IgD-negative memory B cell (primary cell): ENCODE results near the gene RBM24. TPM values are rescaled to one million over a fixed set of nuclear protein-coding genes. Genes with fewer than 3 reads are reported as not detected.

Experiments used
- H3K27ac Mint-ChIP-seq, 3 donors: one replicate each; pipeline ENCODE4 v1.8.0; 2020 to 2022; ENCODE audit warnings: mild to moderate bottlenecking in 3 of 3, mixed read lengths in 3 of 3, moderate library complexity in 1 of 3
- H3K27me3 Mint-ChIP-seq: one replicate; pipeline ENCODE4 v1.8.0; 2021; ENCODE audit warnings: mixed read lengths
- H3K36me3 Mint-ChIP-seq: one replicate; pipeline ENCODE4 v1.8.0; 2020; ENCODE audit warnings: mild to moderate bottlenecking, mixed read lengths
- H3K4me1 Mint-ChIP-seq, 3 donors: one replicate each; pipeline ENCODE4 v1.8.0; 2020 to 2022; ENCODE audit warnings: mixed read lengths in 3 of 3, mild to moderate bottlenecking in 1 of 3
- H3K4me3 Mint-ChIP-seq, 4 donors: one replicate each; pipeline ENCODE4 v1.8.0; 2020 to 2022; ENCODE audit warnings: mild to moderate bottlenecking in 4 of 4, mixed read lengths in 4 of 4, moderate library complexity in 3 of 4
- H3K9me3 Mint-ChIP-seq, 3 donors: one replicate each; pipeline ENCODE4 v1.8.0; 2020 to 2021; ENCODE audit warnings: mixed read lengths in 3 of 3, mild to moderate bottlenecking in 1 of 3
- polyA plus RNA-seq: library from polyadenylated mRNA; unstranded; fragments of 300-500 nt; fragmentation: Illumina TruSeq; gene quantifications from one replicate; pipeline ENCODE4 v1.2.3, GENCODE V29; 2021

The RBM24 gene
- polyA plus RNA-seq: not detected

- Mint-ChIP-seq H3K27ac (no peak within 1 kb of the TSS), H3K27me3 (peaks cover 34% of the 10 kb centered on the region), H3K36me3 (no peaks in the 10 kb centered on the region), H3K4me1 (peaks cover 0 to 7% (median 1%) of the 10 kb centered on the region in 3 donors), H3K4me3 (peak within 1 kb of the TSS; percentile 66 to 88 (median 76)), H3K9me3 (peaks cover 0 to 4% (median 2%) of the 10 kb centered on the region in 3 donors)
Measured at GRCh38 chr6:17281100-17281496, at the start of gene RBM24. RBM24 (plus strand) TSS chr6:17281361; CDS start chr6:17281582, 221 bp downstream.

GRCh38 chr6:17233531-17233930, 47.6 kb upstream of the RBM24 start:
- H3K4me3 Mint-ChIP-seq: peak overlapping the region in 1 of 4 donors; percentile 47
- H3K9me3 Mint-ChIP-seq: peaks cover 2 to 9% (median 3%) of the 10 kb centered on the region in 3 donors
- H3K4me1 Mint-ChIP-seq: no peaks in the 10 kb centered on the region
- H3K27me3 Mint-ChIP-seq: peaks cover 2% of the 10 kb centered on the region
- H3K36me3 Mint-ChIP-seq: no peaks in the 10 kb centered on the region
- H3K27ac Mint-ChIP-seq: no peak overlapping the region

- Mint-ChIP-seq H3K9me3 (peaks cover under 1 to 15% (median 14%) of the 10 kb centered on the region in 3 donors), H3K4me3 (no peak overlapping the region), H3K4me1 (peaks cover 0 to 1% (median 0%) of the 10 kb centered on the region in 3 donors), H3K27ac (no peak overlapping the region), H3K27me3 (no peaks in the 10 kb centered on the region), H3K36me3 (no peaks in the 10 kb centered on the region)
Measured at GRCh38 chr6:17237246-17237645, 43.9 kb upstream of the RBM24 start.

- Mint-ChIP-seq H3K4me1 (peaks cover 0 to 1% (median 0%) of the 10 kb centered on the region in 3 donors), H3K27me3 (no peaks in the 10 kb centered on the region), H3K36me3 (no peaks in the 10 kb centered on the region), H3K27ac (no peak overlapping the region), H3K4me3 (no peak overlapping the region), H3K9me3 (peaks cover 4 to 17% (median 12%) of the 10 kb centered on the region in 3 donors)
Measured at GRCh38 chr6:17239260-17239659, 41.9 kb upstream of the RBM24 start.

GRCh38 chr6:17240803-17241500, 40.2 kb upstream of the RBM24 start:
- Mint-ChIP-seq H3K4me3 (no peak overlapping the region), H3K27me3 (no peaks in the 10 kb centered on the region), H3K9me3 (peaks cover 4 to 24% (median 11%) of the 10 kb centered on the region in 3 donors), H3K4me1 (peaks cover 0 to 1% (median 0%) of the 10 kb centered on the region in 3 donors), H3K36me3 (no peaks in the 10 kb centered on the region), H3K27ac (no peak overlapping the region)

GRCh38 chr6:17242087-17242486, 39.1 kb upstream of the RBM24 start:
- H3K4me1 Mint-ChIP-seq: peaks cover 0 to 1% (median 0%) of the 10 kb centered on the region in 3 donors
- no peak overlapping the region for H3K4me3 Mint-ChIP-seq
- H3K9me3 Mint-ChIP-seq: peaks cover 4 to 24% (median 6%) of the 10 kb centered on the region in 3 donors
- no peaks in the 10 kb centered on the region for H3K36me3 Mint-ChIP-seq
- H3K27me3 Mint-ChIP-seq: no peaks in the 10 kb centered on the region
- H3K27ac Mint-ChIP-seq: no peak overlapping the region

- Mint-ChIP-seq H3K27me3 (peaks cover 3% of the 10 kb centered on the region), H3K4me1 (peaks cover 0 to 1% (median 0%) of the 10 kb centered on the region in 3 donors), H3K27ac (no peak overlapping the region), H3K9me3 (peaks cover 0 to 6% (median 4%) of the 10 kb centered on the region in 3 donors), H3K36me3 (no peaks in the 10 kb centered on the region), H3K4me3 (no peak overlapping the region)
Measured at GRCh38 chr6:17250237-17250636, 30.9 kb upstream of the RBM24 start.

- H3K9me3 Mint-ChIP-seq: peaks cover 0 to 6% (median 4%) of the 10 kb centered on the region in 3 donors
- no peak overlapping the region for H3K27ac Mint-ChIP-seq
- no peak overlapping the region for H3K4me3 Mint-ChIP-seq
- no peaks in the 10 kb centered on the region for H3K36me3 Mint-ChIP-seq
- H3K27me3 Mint-ChIP-seq: peaks cover 3% of the 10 kb centered on the region
- peaks cover 0 to 1% (median 0%) of the 10 kb centered on the region in 3 donors for H3K4me1 Mint-ChIP-seq
Measured at GRCh38 chr6:17251953-17252352, 29.2 kb upstream of the RBM24 start.

- peaks cover under 1% of the 10 kb centered on the region for H3K27me3 Mint-ChIP-seq
- H3K36me3 Mint-ChIP-seq: no peaks in the 10 kb centered on the region
- H3K9me3 Mint-ChIP-seq: peaks cover 0 to 3% (median 0%) of the 10 kb centered on the region in 3 donors
- no peak overlapping the region for H3K4me3 Mint-ChIP-seq
- no peak overlapping the region for H3K27ac Mint-ChIP-seq
- peaks cover 0 to 1% (median 0%) of the 10 kb centered on the region in 3 donors for H3K4me1 Mint-ChIP-seq
Measured at GRCh38 chr6:17258749-17259148, 22.4 kb upstream of the RBM24 start.

GRCh38 chr6:17265570-17265969, 15.6 kb upstream of the RBM24 start:
- Mint-ChIP-seq H3K27me3 (no peaks in the 10 kb centered on the region), H3K4me1 (no peaks in the 10 kb centered on the region), H3K27ac (no peak overlapping the region), H3K9me3 (peaks cover 0 to 5% (median 3%) of the 10 kb centered on the region in 3 donors), H3K4me3 (no peak overlapping the region), H3K36me3 (no peaks in the 10 kb centered on the region)

GRCh38 chr6:17267566-17267965, 13.6 kb upstream of the RBM24 start:
- no peaks in the 10 kb centered on the region for H3K27me3 Mint-ChIP-seq
- no peak overlapping the region for H3K4me3 Mint-ChIP-seq
- no peaks in the 10 kb centered on the region for H3K4me1 Mint-ChIP-seq
- H3K36me3 Mint-ChIP-seq: no peaks in the 10 kb centered on the region
- no peak overlapping the region for H3K27ac Mint-ChIP-seq
- H3K9me3 Mint-ChIP-seq: peaks cover 0 to 3% (median 2%) of the 10 kb centered on the region in 3 donors

- H3K9me3 Mint-ChIP-seq: peaks cover 0 to 3% (median 2%) of the 10 kb centered on the region in 3 donors
- no peaks in the 10 kb centered on the region for H3K27me3 Mint-ChIP-seq
- H3K36me3 Mint-ChIP-seq: no peaks in the 10 kb centered on the region
- H3K4me3 Mint-ChIP-seq: no peak overlapping the region
- H3K27ac Mint-ChIP-seq: no peak overlapping the region
- no peaks in the 10 kb centered on the region for H3K4me1 Mint-ChIP-seq
Measured at GRCh38 chr6:17268114-17268513, 13.0 kb upstream of the RBM24 start.

GRCh38 chr6:17269840-17270239, 11.3 kb upstream of the RBM24 start:
- H3K27ac Mint-ChIP-seq: no peak overlapping the region
- peaks cover 2% of the 10 kb centered on the region for H3K27me3 Mint-ChIP-seq
- no peaks in the 10 kb centered on the region for H3K36me3 Mint-ChIP-seq
- no peak overlapping the region for H3K4me3 Mint-ChIP-seq
- peaks cover 0 to 3% (median 2%) of the 10 kb centered on the region in 3 donors for H3K9me3 Mint-ChIP-seq
- no peaks in the 10 kb centered on the region for H3K4me1 Mint-ChIP-seq

GRCh38 chr6:17271628-17272027, 9.5 kb upstream of the RBM24 start:
- H3K27ac Mint-ChIP-seq: no peak overlapping the region
- no peaks in the 10 kb centered on the region for H3K36me3 Mint-ChIP-seq
- no peaks in the 10 kb centered on the region for H3K4me1 Mint-ChIP-seq
- peaks cover 2% of the 10 kb centered on the region for H3K27me3 Mint-ChIP-seq
- no peak overlapping the region for H3K4me3 Mint-ChIP-seq
- H3K9me3 Mint-ChIP-seq: peaks cover 0 to 3% (median 0%) of the 10 kb centered on the region in 3 donors

- Mint-ChIP-seq H3K27me3 (peaks cover 28% of the 10 kb centered on the region), H3K27ac (no peak overlapping the region), H3K36me3 (no peaks in the 10 kb centered on the region), H3K4me1 (peaks cover 0 to 4% (median 1%) of the 10 kb centered on the region in 3 donors), H3K4me3 (no peak overlapping the region), H3K9me3 (peaks cover 0 to 2% (median 0%) of the 10 kb centered on the region in 3 donors)
Measured at GRCh38 chr6:17276766-17277165, 4.4 kb upstream of the RBM24 start.

- peaks cover 32% of the 10 kb centered on the region for H3K27me3 Mint-ChIP-seq
- no peaks in the 10 kb centered on the region for H3K36me3 Mint-ChIP-seq
Measured at GRCh38 chr6:17277256-17277655, 3.9 kb upstream of the RBM24 start.

More at GRCh38 chr6:17277256-17277655, 3.9 kb upstream of the RBM24 start:
- Mint-ChIP-seq H3K27ac (no peak overlapping the region), H3K9me3 (peaks cover 0 to 2% (median 0%) of the 10 kb centered on the region in 3 donors), H3K4me1 (peaks cover 0 to 7% (median 1%) of the 10 kb centered on the region in 3 donors), H3K4me3 (no peak overlapping the region)
